CD4-positive, alpha-beta T cell treated with Interleukin-2 at 100 ng/mL for 4 hours (primary cell): ENCODE results near the gene HOMER3.
"Not testable (repeated sequence)": the region's sequence is repeated elsewhere in the genome, so short reads cannot be mapped to it uniquely, and the experiment has no call there.

ENCODE experiments used
- DNase-seq: peaks from one replicate; pipeline ENCODE4 v3.0.0-alpha.2; 2020; ENCODE audit warnings: low spot score

The HOMER3 gene

GRCh38 chr19:18922228-18922985, 18.6 kb downstream of the HOMER3 start:
- DNase-seq: no peak

- no peak for DNase-seq
These were observed 19.4 kb downstream of the HOMER3 start for GRCh38 chr19:18921593-18921992.

- DNase-seq: no peak
These were observed 20.6 kb downstream of the HOMER3 start for GRCh38 chr19:18920400-18920799.

GRCh38 chr19:18919900-18920214, 21.2 kb downstream of the HOMER3 start:
- no peak for DNase-seq

- peak; percentile 99 for DNase-seq
These were observed 21.7 kb downstream of the HOMER3 start, which contains the start of the genes COPE and DDX49 for GRCh38 chr19:18919086-18919899. Gene COPE (minus strand): TSS chr19:18919387. CDS start chr19:18919348, 39 bp downstream. Gene DDX49 (plus strand): TSS chr19:18919715. CDS start chr19:18919742, 27 bp downstream.

- DNase-seq: not testable (repeated sequence)
These were observed 23.4 kb downstream of the HOMER3 start for GRCh38 chr19:18917593-18917992.

- DNase-seq: peak; percentile 16
These were observed 25.4 kb downstream of the HOMER3 start for GRCh38 chr19:18915639-18916038.

GRCh38 chr19:18913466-18913865, 27.6 kb downstream of the HOMER3 start:
- DNase-seq: no peak

- no peak for DNase-seq
These were observed 28.1 kb downstream of the HOMER3 start for GRCh38 chr19:18912933-18913332.

- no peak for DNase-seq
These were observed 30.1 kb downstream of the HOMER3 start for GRCh38 chr19:18910801-18911436.

- no peak for DNase-seq
These were observed 31.0 kb downstream of the HOMER3 start for GRCh38 chr19:18910010-18910409.

- DNase-seq: no peak
These were observed 31.9 kb downstream of the HOMER3 start for GRCh38 chr19:18908917-18909619.

- DNase-seq: no peak
These were observed 34.2 kb downstream of the HOMER3 start for GRCh38 chr19:18906605-18907519.

- no peak for DNase-seq
These were observed 35.3 kb downstream of the HOMER3 start for GRCh38 chr19:18905513-18906236.

- no peak for DNase-seq
These were observed 36.0 kb downstream of the HOMER3 start for GRCh38 chr19:18905058-18905456.

GRCh38 chr19:18904334-18905057, 36.5 kb downstream of the HOMER3 start:
- no peak for DNase-seq

GRCh38 chr19:18903156-18904037, 37.6 kb downstream of the HOMER3 start:
- DNase-seq: no peak

- not testable (repeated sequence) for DNase-seq
These were observed 38.5 kb downstream of the HOMER3 start for GRCh38 chr19:18902519-18902918.

- DNase-seq: no peak
These were observed 39.5 kb downstream of the HOMER3 start for GRCh38 chr19:18901491-18901890.
